ENCODE measurements around the gene KIAA1671. TPM values are rescaled to one million over a fixed set of nuclear protein-coding genes. Genes with fewer than 3 reads are reported as not detected.

Gene KIAA1671
- total RNA-seq, 4 donors from 2014 or later: 20.9 to 41.8 (median 28.4) TPM

DNA sequence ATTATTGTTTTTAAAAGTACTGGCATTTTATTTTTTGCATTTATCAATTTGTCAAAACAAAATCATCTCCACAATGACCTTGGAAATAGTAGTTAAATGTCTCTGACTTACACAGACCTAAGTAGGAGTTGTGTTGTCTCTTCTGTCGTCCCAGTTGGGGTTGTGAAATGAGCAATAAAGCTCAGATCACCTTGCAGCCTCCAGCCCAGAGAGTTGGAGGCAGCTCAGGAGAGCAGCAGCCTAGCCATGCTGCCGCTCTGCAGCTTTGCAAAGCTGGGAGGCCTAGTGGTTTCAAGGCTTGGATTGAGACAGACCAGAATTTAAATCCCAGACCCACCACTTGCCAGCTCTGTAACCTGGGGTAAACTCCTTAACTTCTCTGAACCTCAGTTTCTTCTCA, 181.9 kb downstream of the KIAA1671 start:
- H3K36me3 ChIP-seq: no peaks in the 10 kb centered on the region
- H3K27ac ChIP-seq: peak overlapping the region; percentile 44 to 79 (median 65)
- H3K4me1 ChIP-seq: peaks cover 3 to 93% (median 32%) of the 10 kb centered on the region in 3 donors
- H3K9me3 ChIP-seq: peaks cover 0 to 11% (median 0%) of the 10 kb centered on the region in 3 donors
- TF ChIP-seq POLR2A (IDR thresholded peaks at IDR 0.05) (no peak), EP300 (IDR thresholded peaks at IDR 0.05) (no peak), POLR2AphosphoS5 (IDR thresholded peaks at IDR 0.05) (no peak)
- TF ChIP-seq, protein P1, sequence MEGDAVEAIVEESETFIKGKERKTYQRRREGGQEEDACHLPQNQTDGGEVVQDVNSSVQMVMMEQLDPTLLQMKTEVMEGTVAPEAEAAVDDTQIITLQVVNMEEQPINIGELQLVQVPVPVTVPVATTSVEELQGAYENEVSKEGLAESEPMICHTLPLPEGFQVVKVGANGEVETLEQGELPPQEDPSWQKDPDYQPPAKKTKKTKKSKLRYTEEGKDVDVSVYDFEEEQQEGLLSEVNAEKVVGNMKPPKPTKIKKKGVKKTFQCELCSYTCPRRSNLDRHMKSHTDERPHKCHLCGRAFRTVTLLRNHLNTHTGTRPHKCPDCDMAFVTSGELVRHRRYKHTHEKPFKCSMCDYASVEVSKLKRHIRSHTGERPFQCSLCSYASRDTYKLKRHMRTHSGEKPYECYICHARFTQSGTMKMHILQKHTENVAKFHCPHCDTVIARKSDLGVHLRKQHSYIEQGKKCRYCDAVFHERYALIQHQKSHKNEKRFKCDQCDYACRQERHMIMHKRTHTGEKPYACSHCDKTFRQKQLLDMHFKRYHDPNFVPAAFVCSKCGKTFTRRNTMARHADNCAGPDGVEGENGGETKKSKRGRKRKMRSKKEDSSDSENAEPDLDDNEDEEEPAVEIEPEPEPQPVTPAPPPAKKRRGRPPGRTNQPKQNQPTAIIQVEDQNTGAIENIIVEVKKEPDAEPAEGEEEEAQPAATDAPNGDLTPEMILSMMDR (IDR thresholded peaks at IDR 0.05): no peak
- no peaks in the 10 kb centered on the region for H3K27me3 ChIP-seq
- no peak overlapping the region for H3K4me3 ChIP-seq
- ATAC-seq: peak; percentile 59
- WGBS, 2 donors (ENCODE audit: low coverage in 1 of 2): 38% methylated on average over 1 of the region's 2 CpGs; no CpG with 5 or more reads in 1 of the 2 donors

DNA sequence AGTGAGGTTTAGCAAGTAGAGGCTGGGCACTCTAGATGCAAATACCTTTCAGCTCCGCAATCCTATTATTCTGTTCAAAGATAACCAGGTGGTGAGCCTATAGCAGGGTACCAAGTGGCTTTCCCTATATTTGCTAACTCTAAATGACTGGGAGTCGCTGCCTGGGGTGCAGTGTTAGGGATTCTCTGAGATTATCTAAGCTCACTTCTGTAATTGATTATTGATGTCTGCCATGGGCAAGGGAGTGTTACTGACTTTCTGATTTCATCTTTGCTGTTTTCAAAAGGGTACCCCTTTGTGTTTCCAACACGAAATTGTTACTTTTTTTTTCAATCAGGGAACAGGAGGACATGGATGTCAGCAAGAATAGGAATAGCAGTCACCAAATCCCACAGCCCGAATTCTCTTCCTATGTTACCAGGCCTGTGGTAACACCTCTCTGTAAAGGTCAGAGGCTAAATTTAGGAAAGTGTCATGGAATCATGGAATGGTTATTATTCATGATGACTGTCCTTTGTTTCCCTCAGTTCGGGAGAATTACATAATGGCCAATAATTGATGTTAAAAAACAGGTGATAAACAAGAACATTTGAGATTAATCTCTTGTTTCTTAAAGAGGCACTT, 184.5 kb downstream of the KIAA1671 start:
- H3K27ac ChIP-seq: peak overlapping the region; percentile 40 to 79 (median 65)
- H3K4me3 ChIP-seq: no peak overlapping the region
- TF ChIP-seq POLR2A (IDR thresholded peaks at IDR 0.05) (no peak), EP300 (IDR thresholded peaks at IDR 0.05) (no peak), POLR2AphosphoS5 (IDR thresholded peaks at IDR 0.05) (no peak)
- TF ChIP-seq, protein P1 (IDR thresholded peaks at IDR 0.05): no peak
- ATAC-seq: no peak
- peaks cover 0 to 11% (median 0%) of the 10 kb centered on the region in 3 donors for H3K9me3 ChIP-seq
- peaks cover 3 to 84% (median 25%) of the 10 kb centered on the region in 3 donors for H3K4me1 ChIP-seq
- H3K36me3 ChIP-seq: no peaks in the 10 kb centered on the region
- WGBS, 2 donors (ENCODE audit: low coverage in 1 of 2): 53 to 76% methylated on average over 3 to 5 of the region's 5 CpGs
- no peaks in the 10 kb centered on the region for H3K27me3 ChIP-seq

DNA sequence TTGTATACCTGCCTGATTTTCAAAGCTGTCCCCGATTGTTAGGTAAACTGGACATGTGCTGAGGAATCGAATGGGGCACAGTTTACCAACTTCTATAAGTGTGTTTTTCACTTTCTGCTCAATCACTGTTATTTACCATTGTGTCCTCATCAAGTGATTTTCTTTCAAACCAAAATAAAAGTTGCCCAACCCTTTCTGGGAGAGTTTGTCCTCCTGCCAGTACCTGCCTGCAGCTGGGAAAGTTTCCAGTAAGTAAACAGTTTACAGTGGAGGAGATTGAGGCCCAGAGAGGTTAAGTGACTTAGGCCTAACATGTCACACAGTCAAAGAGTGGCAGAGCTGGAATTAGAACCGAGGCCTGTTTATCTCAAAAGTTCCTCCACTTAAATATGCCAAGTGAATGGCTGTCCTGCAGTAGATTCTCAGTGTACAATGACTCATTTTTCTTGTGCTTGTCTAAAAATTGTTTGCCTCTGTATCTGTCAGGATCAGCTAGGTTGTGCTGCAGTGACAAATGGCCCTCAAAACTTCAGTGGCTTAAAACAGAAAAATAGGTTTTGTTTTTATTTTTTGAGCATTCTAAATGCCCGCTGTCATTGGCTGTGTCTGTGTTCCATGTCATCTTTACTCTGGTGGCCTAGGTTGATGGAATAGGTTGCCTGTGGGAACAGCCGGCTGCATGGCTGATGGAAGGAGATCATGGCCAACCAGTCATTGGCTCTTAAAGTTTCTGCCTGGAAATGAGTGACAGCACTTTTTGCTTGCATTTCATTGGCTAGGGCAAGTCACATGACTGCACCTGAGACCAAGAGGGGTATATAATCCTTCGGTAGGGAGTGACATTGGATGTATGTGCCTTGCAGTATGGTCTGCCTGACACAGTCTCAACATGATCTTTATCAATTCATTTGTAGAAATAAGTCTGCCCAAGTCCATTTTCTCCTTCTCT, 185.3 kb downstream of the KIAA1671 start:
- 65 to 74% methylated on average over 5 of the region's 6 CpGs for WGBS, 2 donors (ENCODE audit: low coverage in 1 of 2)
- Histone ChIP-seq H3K4me1 (peaks cover 3 to 84% (median 20%) of the 10 kb centered on the region in 3 donors), H3K4me3 (no peak overlapping the region), H3K27me3 (no peaks in the 10 kb centered on the region), H3K36me3 (no peaks in the 10 kb centered on the region), H3K27ac (peak overlapping the region; percentile 40 to 79 (median 65)), H3K9me3 (peaks cover 0 to 11% (median 0%) of the 10 kb centered on the region in 3 donors)
- peak; percentile 90 for TF ChIP-seq POLR2AphosphoS5 (IDR thresholded peaks at IDR 0.05)
- TF ChIP-seq POLR2A (IDR thresholded peaks at IDR 0.05): no peak
- peak; percentile 72 for ATAC-seq

DNA sequence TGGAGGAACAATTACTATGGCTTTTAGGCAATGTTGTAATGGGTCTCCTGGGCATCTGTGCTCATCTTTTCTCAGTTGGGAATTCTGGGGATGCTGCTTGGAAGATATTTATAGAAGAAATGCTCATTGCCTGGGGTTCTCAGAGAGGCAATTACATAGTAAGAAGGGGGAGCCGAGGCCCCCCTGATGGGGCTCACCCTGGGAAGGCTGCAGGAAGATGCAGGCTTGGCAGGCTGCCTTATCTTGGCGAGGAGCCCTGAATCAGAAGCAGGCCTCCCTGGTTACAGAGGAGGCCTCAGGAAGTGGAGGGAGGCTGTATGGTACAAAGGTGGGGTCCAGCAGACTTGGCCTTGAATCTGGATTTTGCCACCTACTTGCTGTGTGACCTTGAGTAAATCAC, 186.5 kb downstream of the KIAA1671 start:
- Histone ChIP-seq H3K4me3 (no peak overlapping the region), H3K27ac (peak overlapping the region in 3 of 4 donors; percentile 34 to 79 (median 51)), H3K36me3 (no peaks in the 10 kb centered on the region), H3K9me3 (peaks cover 0 to 11% (median 0%) of the 10 kb centered on the region in 3 donors), H3K27me3 (no peaks in the 10 kb centered on the region), H3K4me1 (peaks cover 3 to 83% (median 13%) of the 10 kb centered on the region in 3 donors)
- TF ChIP-seq POLR2AphosphoS5 (IDR thresholded peaks at IDR 0.05) (no peak), POLR2A (IDR thresholded peaks at IDR 0.05) (no peak), EP300 (IDR thresholded peaks at IDR 0.05) (no peak)
- TF ChIP-seq, protein P1 (IDR thresholded peaks at IDR 0.05): no peak
- no peak for ATAC-seq
- no CpG with 5 or more reads among the region's 2 CpGs for WGBS, 2 donors (ENCODE audit: low coverage in 1 of 2)

DNA sequence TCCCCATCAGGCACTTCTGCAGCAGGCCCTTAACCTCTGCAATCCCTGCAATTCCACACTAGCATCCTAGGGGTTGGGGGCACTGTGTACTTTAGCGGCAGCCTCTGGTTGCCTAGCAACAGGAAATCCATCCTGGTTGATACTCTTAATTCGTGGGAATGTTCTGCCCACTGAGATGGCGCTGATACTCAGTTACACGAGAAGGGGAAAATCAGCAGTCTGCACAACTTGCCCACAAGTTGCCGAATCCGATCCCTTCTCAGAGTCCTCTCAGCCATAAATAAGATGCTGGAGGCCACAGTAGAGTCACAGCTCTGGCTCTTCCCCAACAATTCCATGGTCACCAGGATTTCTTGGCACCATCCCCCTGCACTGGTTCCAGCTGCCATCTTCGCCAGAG, 189.6 kb downstream of the KIAA1671 start:
- 17 to 80% methylated on average over 1 to 2 of the region's 7 CpGs for WGBS, 2 donors (ENCODE audit: low coverage in 1 of 2)
- TF ChIP-seq POLR2AphosphoS5 (IDR thresholded peaks at IDR 0.05): no peak
- no peak for TF ChIP-seq EP300 (IDR thresholded peaks at IDR 0.05)
- no peak for TF ChIP-seq POLR2A (IDR thresholded peaks at IDR 0.05)
- Histone ChIP-seq H3K27me3 (no peaks in the 10 kb centered on the region), H3K4me3 (no peak overlapping the region), H3K36me3 (no peaks in the 10 kb centered on the region), H3K9me3 (peaks cover 0 to 11% (median 0%) of the 10 kb centered on the region in 3 donors), H3K4me1 (peaks cover 2 to 83% (median 7%) of the 10 kb centered on the region in 3 donors), H3K27ac (no peak overlapping the region)
- no peak for ATAC-seq

All from gastroesophageal sphincter (tissue), 4 donors.